Measurements from ENCODE around the gene CDIP1.

CDIP1 gene

GRCh38 chr16:4488499-4488967 lies 50.0 kb downstream of the CDIP1 start:
- no peak for DNase-seq (ENCODE audit: low read depth)

DNA sequence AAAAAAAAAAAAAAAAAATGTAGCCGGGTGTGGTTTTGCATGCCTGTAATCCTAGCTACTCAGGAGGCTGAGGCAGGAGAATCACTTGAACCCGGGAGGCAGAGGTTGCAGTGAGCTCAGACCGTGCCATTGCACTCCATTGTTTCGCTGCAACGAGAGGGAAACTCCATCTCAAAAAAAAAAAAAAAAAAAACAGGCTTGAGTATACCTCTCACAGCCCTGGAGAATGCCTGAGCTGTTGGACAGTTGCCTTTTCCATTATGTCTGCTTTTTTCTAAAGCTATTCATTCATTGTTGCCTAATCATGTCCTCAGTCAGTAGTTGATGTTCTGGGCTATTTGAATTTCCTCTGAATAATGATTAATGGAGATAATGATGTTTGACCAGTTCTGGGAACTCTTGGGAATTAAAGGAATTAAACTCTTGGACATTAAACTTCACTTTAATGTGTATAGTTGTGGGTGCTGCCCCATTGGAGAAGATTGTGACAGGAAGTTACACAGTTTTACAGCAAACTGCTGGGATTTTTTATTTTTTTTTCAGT lies 50.5 kb downstream of the CDIP1 start:
- no peak for DNase-seq (ENCODE audit: low read depth)

DNA sequence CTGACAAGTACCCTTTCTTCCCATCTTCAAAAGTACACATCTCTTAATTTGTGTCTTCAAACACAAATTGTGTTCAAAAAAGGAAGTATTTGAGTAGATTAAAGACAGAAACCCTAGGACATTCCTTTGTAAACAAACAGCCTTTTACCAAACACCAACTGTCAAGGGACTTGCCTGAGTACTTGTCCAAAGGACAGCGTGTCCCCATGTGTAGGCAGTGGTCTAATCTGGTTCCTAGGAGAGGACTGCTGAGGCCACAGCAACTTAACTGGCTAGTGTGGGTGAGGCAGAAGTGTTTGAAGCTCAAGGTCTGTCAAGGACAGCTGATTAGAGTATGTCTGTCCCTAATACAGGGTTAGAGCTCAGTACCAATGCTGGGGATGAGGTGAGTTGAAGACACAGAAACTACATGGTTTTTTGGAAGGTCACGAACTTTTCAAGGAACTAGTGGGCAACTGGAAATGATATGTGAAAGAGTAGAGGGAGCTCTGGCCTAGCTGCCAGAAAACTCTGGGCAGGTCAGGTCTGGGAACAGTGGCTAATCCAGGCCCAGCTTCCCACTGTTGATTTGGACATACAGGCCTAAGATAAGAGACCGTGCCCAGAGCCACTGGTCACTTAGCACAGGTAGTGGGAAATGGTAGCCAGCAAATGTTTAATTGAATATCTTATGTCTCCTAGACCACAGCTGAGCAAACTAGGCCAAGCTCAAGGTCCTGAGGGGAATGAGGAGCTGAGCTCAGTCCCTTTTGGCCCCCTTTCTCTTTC lies 52.3 kb downstream of the CDIP1 start:
- DNase-seq (ENCODE audit: low read depth): no peak

DNA sequence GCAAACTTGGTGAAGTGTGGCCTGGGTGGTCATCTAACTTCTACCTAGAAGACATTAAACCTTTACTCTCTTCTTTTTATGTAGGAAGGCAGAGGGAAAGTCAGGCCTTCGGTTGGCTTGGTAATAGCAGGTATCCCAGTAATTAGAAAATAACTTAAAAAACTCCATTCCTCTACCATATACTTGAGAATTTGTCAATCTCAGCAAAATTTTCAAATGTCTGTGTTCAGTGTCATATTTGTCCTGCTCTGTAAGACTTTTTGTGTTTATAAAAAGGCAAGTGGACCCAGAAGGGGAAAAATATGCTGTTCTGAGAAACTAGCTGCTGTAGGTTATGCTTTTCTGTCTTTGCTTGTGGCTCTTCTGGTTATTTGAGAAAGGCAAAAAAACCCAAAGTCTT lies 56.6 kb downstream of the CDIP1 start:
- DNase-seq (ENCODE audit: low read depth): no peak

DNA sequence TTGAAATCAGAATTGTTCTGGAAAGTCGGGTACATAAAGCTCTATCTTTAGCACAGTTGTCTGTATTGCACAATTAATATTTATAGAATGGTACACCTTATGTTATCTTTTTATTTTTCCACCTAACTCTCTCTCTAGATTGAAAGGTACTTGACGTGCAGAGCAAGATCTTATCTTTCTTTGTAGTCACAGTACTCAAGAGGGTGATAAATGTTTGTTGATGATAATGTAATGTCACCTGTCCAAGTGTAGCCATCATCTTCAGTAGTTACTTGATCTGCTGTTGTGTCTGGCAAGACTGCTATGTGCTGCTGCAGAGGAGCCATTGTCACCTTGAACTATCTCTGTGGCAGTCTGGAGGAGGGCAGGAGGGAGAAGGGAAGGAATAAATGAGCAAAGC lies 57.0 kb downstream of the CDIP1 start:
- DNase-seq (ENCODE audit: low read depth): no peak

DNA sequence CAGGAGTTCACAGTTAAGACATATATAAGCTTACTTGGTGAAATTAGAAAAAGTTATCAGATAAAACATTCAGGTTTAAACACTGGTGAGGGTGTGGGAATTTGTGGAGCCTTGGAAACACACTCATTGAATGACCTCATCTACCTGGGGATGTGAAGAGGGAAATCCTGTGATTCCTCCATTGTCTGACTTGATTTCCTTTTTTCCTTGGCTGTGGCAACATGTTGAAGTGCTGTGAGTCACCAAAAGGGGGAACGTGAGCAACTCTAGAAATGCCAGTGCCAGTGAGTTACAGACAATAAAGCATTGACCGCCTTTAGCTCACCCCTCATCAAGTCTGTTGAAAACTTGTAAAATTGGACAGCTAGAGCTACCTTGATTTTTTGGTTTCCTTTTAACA lies 60.6 kb downstream of the CDIP1 start:
- no peak for DNase-seq (ENCODE audit: low read depth)

DNA sequence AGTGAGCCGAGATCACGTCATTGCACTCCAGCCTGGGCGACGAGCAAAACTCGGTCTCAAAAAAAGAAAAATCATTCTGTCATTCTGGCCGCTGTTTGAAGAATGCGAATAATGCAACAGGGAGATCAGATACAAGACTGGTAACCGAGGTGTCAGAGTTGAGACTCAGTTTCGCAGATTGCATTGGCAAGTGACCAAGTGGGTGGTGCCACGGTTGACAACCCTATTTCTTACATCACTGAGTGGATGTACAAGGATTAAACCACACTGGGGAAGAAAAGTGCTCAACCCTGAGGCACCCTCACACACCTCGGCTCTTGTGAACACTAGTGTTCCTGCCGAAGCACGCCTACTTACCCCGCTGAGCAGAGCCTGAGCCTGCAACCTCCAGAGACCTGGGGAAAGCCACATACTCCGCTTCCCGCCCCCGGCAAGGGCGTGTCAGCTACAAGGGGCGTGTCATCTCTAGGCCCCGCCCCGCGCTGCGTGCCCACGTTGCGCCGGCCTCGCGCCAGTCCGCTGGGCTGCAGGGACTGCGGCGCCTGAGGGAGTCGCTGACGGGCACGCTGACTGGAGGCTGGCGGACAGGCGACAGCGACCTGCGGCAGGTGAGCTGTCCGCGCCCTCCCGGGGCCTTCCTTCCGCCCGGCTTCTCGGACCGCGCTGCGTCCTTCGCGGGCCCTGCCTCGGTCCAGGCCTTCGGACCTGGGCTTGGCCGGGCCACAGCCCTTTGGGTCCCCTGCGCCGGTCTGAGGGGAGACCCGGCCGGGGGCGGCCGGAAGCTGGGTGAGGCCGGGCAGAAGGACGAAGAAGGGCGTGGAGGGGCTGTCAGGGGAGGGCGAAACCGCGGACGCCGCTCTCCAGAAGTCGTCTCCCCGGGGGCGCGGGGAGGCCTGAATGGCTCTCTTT lies 62.4 kb downstream of the CDIP1 start, which contains the start of gene HMOX2:
TSS of gene HMOX2 (plus strand) at position 519 of the 909 bp plus-strand sequence. CDS start 29,127 bp downstream, outside the sequence.
- DNase-seq (ENCODE audit: low read depth): peak; percentile 86

DNA sequence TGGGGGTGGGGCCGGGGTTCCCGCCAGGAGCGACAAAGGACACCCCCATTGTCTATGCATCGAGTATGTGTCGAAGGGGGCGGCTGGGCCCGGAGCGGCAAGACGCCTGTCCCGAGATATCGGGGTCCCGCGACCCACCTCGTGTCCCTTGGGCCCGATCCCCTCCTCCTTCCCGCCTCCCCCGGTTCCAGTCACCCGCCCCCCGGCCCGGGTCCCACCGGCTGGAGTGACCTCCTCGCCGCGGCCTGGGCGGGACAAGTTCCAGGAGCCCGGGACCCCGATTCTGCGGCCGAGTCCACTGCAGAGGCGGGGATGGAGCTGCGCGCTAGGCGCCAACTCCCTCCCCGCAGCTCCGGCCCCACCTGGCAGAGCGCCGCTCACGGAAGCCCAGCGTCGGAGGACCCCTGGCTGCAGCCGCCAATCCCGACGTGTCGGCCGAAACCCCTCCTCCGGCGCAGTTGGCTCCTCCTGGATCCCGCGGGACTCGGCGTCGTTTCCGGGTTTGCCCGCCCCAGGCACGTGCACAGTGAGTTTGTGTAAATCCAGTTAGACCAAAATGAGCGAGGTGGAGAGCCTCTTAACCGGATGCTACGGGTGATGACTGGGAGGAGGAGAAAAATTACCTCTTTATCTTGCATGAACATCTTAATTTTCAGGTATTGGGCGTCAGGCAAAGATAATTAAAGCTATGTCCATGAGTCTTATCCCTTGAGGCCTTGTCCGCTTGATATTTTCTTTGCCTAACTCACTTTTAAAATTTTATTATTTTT lies 64.2 kb downstream of the CDIP1 start, which contains the start of gene NMRAL1:
TSS of gene NMRAL1 (minus strand) at position 434 of the 770 bp plus-strand sequence. CDS start 493 bp downstream, outside the sequence.
- peak; percentile 66 for DNase-seq (ENCODE audit: low read depth)

GRCh38 chr16:4472880-4473279 lies 65.7 kb downstream of the CDIP1 start:
- no peak for DNase-seq (ENCODE audit: low read depth)

- no peak for DNase-seq (ENCODE audit: low read depth)
Measured at GRCh38 chr16:4471869-4472268, 66.7 kb downstream of the CDIP1 start.

DNA sequence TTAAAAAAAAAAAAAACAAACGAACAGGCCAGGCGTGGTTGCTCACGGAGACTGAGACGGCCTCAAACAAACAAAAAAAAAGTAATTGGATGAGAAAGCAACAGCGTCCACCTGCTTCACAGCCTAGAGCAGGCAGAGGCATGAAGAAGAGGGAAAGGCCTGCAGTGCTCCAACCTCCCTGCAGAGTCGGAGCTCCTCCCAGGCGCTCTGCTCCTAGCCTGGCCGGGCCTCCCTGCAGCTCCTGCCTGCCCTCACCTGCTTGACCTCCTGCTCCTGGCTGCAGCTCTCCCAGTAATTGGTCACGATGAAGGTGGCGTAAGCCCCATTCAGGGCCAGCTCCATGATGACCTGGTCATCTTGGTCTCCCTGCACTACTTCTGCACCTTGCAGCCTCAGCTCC lies 69.6 kb downstream of the CDIP1 start:
- DNase-seq (ENCODE audit: low read depth): no peak

DNA sequence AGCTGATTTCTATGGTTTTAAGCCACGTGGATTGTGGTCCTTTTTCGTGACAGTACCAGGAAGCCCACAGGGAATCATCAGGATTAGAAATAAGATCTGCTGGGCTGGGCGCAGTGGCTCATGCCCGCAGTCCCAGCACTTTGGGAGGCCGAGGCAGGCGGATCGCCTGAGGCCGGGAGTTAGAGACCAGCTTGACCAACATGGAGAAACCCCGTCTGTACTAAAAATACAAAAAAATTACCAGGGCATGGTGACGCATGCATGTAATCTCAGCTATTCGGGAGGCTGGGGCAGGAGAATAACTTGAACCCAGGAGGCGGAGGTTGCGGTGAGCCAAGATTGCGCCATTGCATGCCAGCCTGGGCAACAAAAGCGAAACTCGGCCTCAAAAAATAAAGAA lies 70.7 kb downstream of the CDIP1 start:
- DNase-seq (ENCODE audit: low read depth): no peak

- DNase-seq (ENCODE audit: low read depth): peak; percentile 40
Measured at GRCh38 chr16:4465977-4466779, 72.4 kb downstream of the CDIP1 start.

DNA sequence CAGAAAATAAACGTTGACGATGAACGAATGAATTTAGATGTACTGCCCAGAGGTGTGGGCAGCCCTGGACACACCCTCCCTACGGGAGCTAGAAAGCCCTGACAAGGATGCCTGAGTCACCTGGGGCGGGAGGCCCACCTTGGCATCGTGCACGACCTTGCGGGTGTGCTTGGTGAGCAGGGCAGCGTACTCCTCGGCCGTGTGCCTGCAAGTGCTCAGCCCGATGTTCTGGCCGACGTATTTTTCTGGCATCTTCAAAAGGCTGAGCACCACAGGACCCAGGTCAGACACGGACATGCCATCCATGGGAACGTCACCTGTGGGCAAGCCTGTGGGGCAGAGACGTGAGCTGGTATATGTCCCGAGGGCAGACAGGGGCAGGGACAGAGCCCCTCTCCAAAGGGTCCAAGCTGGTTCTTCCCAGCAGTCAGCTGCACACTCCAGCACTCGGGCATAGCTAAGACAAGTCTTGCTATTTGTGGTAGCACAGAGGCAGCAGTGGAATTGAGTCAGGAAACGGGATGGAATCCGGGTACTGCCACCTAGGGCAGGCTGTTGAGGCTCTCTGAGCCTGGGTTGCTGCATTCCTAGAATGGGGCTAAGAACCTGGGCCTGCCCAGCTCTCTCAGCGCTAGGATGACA lies 74.9 kb downstream of the CDIP1 start:
- DNase-seq (ENCODE audit: low read depth): no peak

- DNase-seq (ENCODE audit: low read depth): no peak
Measured at GRCh38 chr16:4461250-4462085, 77.1 kb downstream of the CDIP1 start.

GRCh38 chr16:4460936-4461249 lies 77.7 kb downstream of the CDIP1 start:
- no peak for DNase-seq (ENCODE audit: low read depth)

Measured in stimulated activated CD8-positive, alpha-beta memory T cell treated with anti-CD3 and anti-CD28 coated beads, Interleukin-12 subunit alpha, Interleukin-12 subunit beta, amount 100 ng/mL, for 1 hour (primary cell).